Erythroblast (primary cell): ENCODE measurements around the gene FAM47A.

Experiments
- GATA1 ChIP-seq: IDR thresholded peaks from 2 replicates; pipeline ENCODE4 v1.6.1; 2011; ENCODE audit warnings: low read depth, mild to moderate bottlenecking, control low read depth, low read length, moderate library complexity
- POLR2A ChIP-seq: IDR thresholded peaks from 2 replicates; pipeline ENCODE4 v1.6.1; 2011; ENCODE audit warnings: mild to moderate bottlenecking, low read length

GRCh38 chrX:34112459-34112858 is 19.7 kb downstream of the FAM47A start:
- no peak for TF ChIP-seq POLR2A
- no peak for TF ChIP-seq GATA1
